H1 (cell line): ENCODE measurements around the gene IGF2BP3. TPM values are rescaled to one million over a fixed set of nuclear protein-coding genes. Genes with fewer than 3 reads are reported as not detected.
A peak's percentile ranks its signal among the peaks of the same experiment; 100 is the strongest.

Experiments used
- CTCF ChIA-PET: fragments of 300-600 bp; sonication (Branson Sonifier 250); formaldehyde crosslinking; loops from one replicate; lab custom pipeline; 2021; ENCODE audit not compliant: partially characterized antibody; lab: Charles Lee
- POLR2A ChIA-PET: fragments of 300-600 bp; sonication (Branson Sonifier 250); formaldehyde crosslinking; loops from one replicate; lab custom pipeline; 2021; ENCODE audit warnings: inconsistent platforms; ENCODE audit not compliant: partially characterized antibody; lab: Charles Lee
- DNase-seq, 2 experiments: peaks; one replicate each; pipeline versions ENCODE4 v3.0.0 to v3.0.0-alpha.2; 2010 to 2022; ENCODE audit warnings: low spot score in 2 of 2, low read depth in 1 of 2, mixed read lengths in 1 of 2
- FAIRE-seq: peaks from 2 replicates; lab custom pipeline; 2011; peaks lifted over from hg19 to GRCh38; lab: Jason Lieb, UNC
- H2AFZ ChIP-seq: 2 replicates; pipeline ENCODE4 v1.8.1; 2012; ENCODE audit warnings: low read length, inconsistent platforms
- H2AK5ac ChIP-seq: 2 replicates; pipeline ENCODE4 v1.6.1; 2013; ENCODE audit warnings: low read depth, low read length
- H2BK120ac ChIP-seq: replicated peaks from 2 replicates; pipeline ENCODE3; 2013; ENCODE audit warnings: low read depth, low read length, inconsistent platforms
- H2BK12ac ChIP-seq: 2 replicates; pipeline ENCODE4 v1.6.1; 2013; ENCODE audit warnings: low read depth, low read length
- H2BK15ac ChIP-seq: 2 replicates; pipeline ENCODE4 v1.6.1; 2013; ENCODE audit warnings: low read length
- H2BK20ac ChIP-seq: 2 replicates; pipeline ENCODE4 v1.6.1; 2013; ENCODE audit warnings: low read length
- H2BK5ac ChIP-seq: 2 replicates; pipeline ENCODE4 v1.6.1; 2013; ENCODE audit warnings: low read depth, low read length
- H3K14ac ChIP-seq: 2 replicates; pipeline ENCODE4 v1.6.1; 2013; ENCODE audit warnings: inconsistent platforms; ENCODE audit not compliant: insufficient read length
- H3K18ac ChIP-seq: 2 replicates; pipeline ENCODE4 v1.6.1; 2013; ENCODE audit warnings: low read length; ENCODE audit errors: extremely low read depth
- H3K23ac ChIP-seq: 2 replicates; pipeline ENCODE4 v1.6.1; 2013; ENCODE audit warnings: inconsistent platforms; ENCODE audit not compliant: insufficient read length
- H3K23me2 ChIP-seq: 2 replicates; pipeline ENCODE4 v1.6.1; 2013; ENCODE audit warnings: low read depth, low read length
- H3K27ac ChIP-seq: 2 replicates; pipeline ENCODE4 v1.6.1; 2011; ENCODE audit warnings: low read depth, low read length, inconsistent platforms
- H3K27me3 ChIP-seq, 4 experiments: replicated peaks in 1 of 4; 1 replicate in 1 of 4; 2 replicates in 3 of 4; pipeline versions ENCODE4 v1.6.1 to v1.8.1; 2011 to 2013; ENCODE audit warnings: low read length in 3 of 4, mild to moderate bottlenecking in 3 of 4, inconsistent platforms in 2 of 4, mixed read lengths in 2 of 4, moderate library complexity in 1 of 4; ENCODE audit not compliant: control insufficient read depth in 3 of 4, insufficient read depth in 3 of 4; ENCODE audit errors: extremely low read depth in 1 of 4
- H3K36me3 ChIP-seq, 4 experiments: 2 replicates each; pipeline versions ENCODE4 v1.6.1 to v1.8.1; 2011 to 2013; ENCODE audit warnings: mild to moderate bottlenecking in 4 of 4, low read length in 3 of 4, moderate library complexity in 2 of 4, control low read depth in 1 of 4, inconsistent platforms in 1 of 4; ENCODE audit not compliant: insufficient read depth in 4 of 4, control insufficient read depth in 2 of 4
- H3K4ac ChIP-seq: replicated peaks from 2 replicates; pipeline ENCODE3; 2013; ENCODE audit warnings: low read length, low read depth, mixed read lengths, inconsistent platforms; ENCODE audit not compliant: insufficient read length
- H3K4me1 ChIP-seq, 4 experiments: replicated peaks in 1 of 4; 1 replicate in 1 of 4; 2 replicates in 3 of 4; pipeline versions ENCODE4 v1.6.1 to v1.8.1; 2011 to 2013; ENCODE audit warnings: low read length in 3 of 4, inconsistent platforms in 2 of 4, mixed read lengths in 1 of 4; ENCODE audit not compliant: insufficient read depth in 4 of 4, control insufficient read depth in 3 of 4
- H3K4me2 ChIP-seq, 2 experiments: 2 replicates each; pipeline versions ENCODE4 v1.6.1 to v1.8.1; 2011 to 2013; ENCODE audit warnings: low read depth in 2 of 2, low read length in 2 of 2, control low read depth in 1 of 2, inconsistent platforms in 1 of 2, mild to moderate bottlenecking in 1 of 2; ENCODE audit not compliant: insufficient read depth in 1 of 2
- H3K4me3 ChIP-seq, 4 experiments: fragments of 200-600, 300-600 bp in 1 of 4; sonication (generic), shearing (Covaris generic), sonication (Bioruptor Twin) in 1 of 4; 2 replicates each; pipeline versions ENCODE4 v1.5.1 to v1.8.1; 2011 to 2016; ENCODE audit warnings: low read length in 4 of 4, low read depth in 3 of 4, control low read depth in 2 of 4, inconsistent platforms in 2 of 4, mild to moderate bottlenecking in 2 of 4, mixed read lengths in 1 of 4, moderate library complexity in 1 of 4; ENCODE audit not compliant: insufficient read depth in 2 of 4; ENCODE audit errors: extremely low read depth in 1 of 4
- H3K56ac ChIP-seq: replicated peaks from 2 replicates; pipeline ENCODE3; 2013; ENCODE audit warnings: low read depth, mild to moderate bottlenecking, mixed read lengths, low read length, inconsistent platforms; ENCODE audit not compliant: insufficient read length
- H3K79me1 ChIP-seq: 2 replicates; pipeline ENCODE4 v1.6.1; 2013; ENCODE audit warnings: low read depth, low read length, control low read depth
- H3K79me2 ChIP-seq, 2 experiments: 2 replicates each; pipeline versions ENCODE4 v1.6.1 to v1.8.1; 2012 to 2013; ENCODE audit warnings: low read length in 2 of 2, mild to moderate bottlenecking in 2 of 2, inconsistent platforms in 1 of 2; ENCODE audit not compliant: insufficient read depth in 2 of 2, control insufficient read depth in 1 of 2
- H3K9ac ChIP-seq, 4 experiments: replicated peaks in 1 of 4; 1 replicate in 1 of 4; 2 replicates in 3 of 4; pipeline versions ENCODE4 v1.6.1 to v1.8.1; 2011 to 2013; ENCODE audit warnings: low read depth in 3 of 4, low read length in 3 of 4, control low read depth in 2 of 4, mild to moderate bottlenecking in 2 of 4, moderate library complexity in 2 of 4, inconsistent platforms in 1 of 4; ENCODE audit errors: extremely low read depth in 1 of 4
- H3K9me3 ChIP-seq, 2 experiments: 2 replicates each; pipeline versions ENCODE4 v1.6.1 to v1.8.1; 2012 to 2013; ENCODE audit warnings: mild to moderate bottlenecking in 2 of 2, moderate library complexity in 2 of 2, control low read depth in 1 of 2, inconsistent platforms in 1 of 2, low read depth in 1 of 2, low read length in 1 of 2, mixed read lengths in 1 of 2; ENCODE audit not compliant: insufficient read depth in 2 of 2
- H4K20me1 ChIP-seq, 2 experiments: replicated peaks in 1 of 2; 2 replicates each; pipeline versions ENCODE3 to v1.8.1; 2011 to 2013; ENCODE audit warnings: inconsistent platforms in 2 of 2, low read length in 2 of 2, mild to moderate bottlenecking in 1 of 2; ENCODE audit not compliant: insufficient read depth in 2 of 2, control insufficient read depth in 1 of 2
- H4K5ac ChIP-seq: 2 replicates; pipeline ENCODE4 v1.6.1; 2013; ENCODE audit warnings: low read length, low read depth, mixed read lengths, inconsistent platforms; ENCODE audit not compliant: insufficient read length
- H4K8ac ChIP-seq: 2 replicates; pipeline ENCODE4 v1.8.0; 2013; ENCODE audit warnings: mild to moderate bottlenecking, moderate library complexity, low read length, inconsistent platforms; ENCODE audit not compliant: insufficient read depth; ENCODE audit errors: extremely low read depth
- H4K91ac ChIP-seq: replicated peaks from 2 replicates; pipeline ENCODE3; 2013; ENCODE audit warnings: low read length, mixed read lengths, inconsistent platforms; ENCODE audit not compliant: insufficient read length
- BACH1 ChIP-seq: IDR thresholded peaks from 2 replicates; pipeline ENCODE4 v1.6.1; 2012; ENCODE audit warnings: low read length, improper control_type of control experiment
- EGR1 ChIP-seq: IDR thresholded peaks from 2 replicates; pipeline ENCODE4 v1.6.1; 2011; ENCODE audit warnings: low read depth, low read length, borderline replicate concordance
- FOSL1 ChIP-seq: IDR thresholded peaks from 2 replicates; pipeline ENCODE4 v1.6.1; 2011; ENCODE audit warnings: mild to moderate bottlenecking, low read depth, low read length, moderate library complexity; ENCODE audit not compliant: insufficient read depth
- HDAC2 ChIP-seq, 2 experiments: fragments of 300-600 bp in 1 of 2; sonication (generic) in 1 of 2; IDR thresholded peaks; 2 replicates each; pipeline ENCODE4 v1.6.1; 2011 to 2012; ENCODE audit warnings: low read depth in 2 of 2, low read length in 2 of 2, mild to moderate bottlenecking in 2 of 2, moderate library complexity in 2 of 2, borderline replicate concordance in 1 of 2, inconsistent platforms in 1 of 2
- RNF2 ChIP-seq: fragments of 200-900, 300-1000 bp; sonication (generic); IDR thresholded peaks from 2 replicates; pipeline ENCODE4 v1.7.1; 2016; ENCODE audit warnings: borderline replicate concordance, low read depth, mild to moderate bottlenecking, antibody characterized with exemption, low read length; ENCODE audit not compliant: poor library complexity, severe bottlenecking; ENCODE audit errors: missing control alignments
- SP1 ChIP-seq: IDR thresholded peaks from 2 replicates; pipeline ENCODE4 v1.6.1; 2011; ENCODE audit warnings: low read depth, low read length
- TEAD4 ChIP-seq: IDR thresholded peaks from 2 replicates; pipeline ENCODE4 v1.6.1; 2012; ENCODE audit warnings: low read depth, low read length, inconsistent platforms, mixed read lengths
- WGBS, 2 experiments: shearing (Covaris generic) in 1 of 2; methylation state at CpG; one replicate each; pipeline versions ENCODE4 v1.1.6 to v1.1.7; 2013 to 2015; ENCODE audit warnings: low lambda C conversion rate in 2 of 2, mixed read lengths in 2 of 2, inconsistent platforms in 1 of 2, low coverage in 1 of 2, missing lambda C conversion rate in 1 of 2; ENCODE audit not compliant: insufficient replicate concordance in 2 of 2, insufficient coverage in 1 of 2, insufficient read length in 1 of 2; ENCODE audit errors: extremely low coverage in 1 of 2, missing lambda C conversion rate in 1 of 2; 5-methylcytosine and 5-hydroxymethylcytosine counted together
- polyA plus RNA-seq, 7 experiments: library from polyadenylated mRNA; depleted of rRNA in 3 of 7; stranded (reverse) in 5 of 7; unstranded in 2 of 7; fragments of >200 nt in 5 of 7; fragments of 200-250 nt in 2 of 7; gene quantifications; 1 replicate in 5 of 7; 2 replicates in 1 of 7; 4 replicates in 1 of 7; pipeline versions ENCODE4 v1.2.1 to v1.2.3, GENCODE V29; 2011 to 2013; ENCODE audit warnings: missing spikeins in 2 of 7, mixed read lengths in 2 of 7
- total RNA-seq: library from RNA; stranded (reverse); fragmentation: NEBNext Ultra II Directional; extraction: Animal tissue kit (Norgen Biotek cat#: 25700); gene quantifications from 2 replicates; pipeline ENCODE4 v1.2.1, GENCODE V29; 2021
- TF ChIP-seq, protein P1 (sequence below): IDR thresholded peaks from 2 replicates; pipeline ENCODE4 v1.6.1; 2012; ENCODE audit warnings: inconsistent platforms
- TF ChIP-seq, protein P2 (sequence below): IDR thresholded peaks from 2 replicates; pipeline ENCODE4 v1.6.1; 2011; ENCODE audit warnings: low read length, improper control_type of control experiment

The IGF2BP3 gene
- total and polyA plus RNA-seq, 2 of the 8 experiments (the other 6 are each of a cell fraction or from before 2014, with no cell fraction given): 66.3 to 193 TPM

DNA sequence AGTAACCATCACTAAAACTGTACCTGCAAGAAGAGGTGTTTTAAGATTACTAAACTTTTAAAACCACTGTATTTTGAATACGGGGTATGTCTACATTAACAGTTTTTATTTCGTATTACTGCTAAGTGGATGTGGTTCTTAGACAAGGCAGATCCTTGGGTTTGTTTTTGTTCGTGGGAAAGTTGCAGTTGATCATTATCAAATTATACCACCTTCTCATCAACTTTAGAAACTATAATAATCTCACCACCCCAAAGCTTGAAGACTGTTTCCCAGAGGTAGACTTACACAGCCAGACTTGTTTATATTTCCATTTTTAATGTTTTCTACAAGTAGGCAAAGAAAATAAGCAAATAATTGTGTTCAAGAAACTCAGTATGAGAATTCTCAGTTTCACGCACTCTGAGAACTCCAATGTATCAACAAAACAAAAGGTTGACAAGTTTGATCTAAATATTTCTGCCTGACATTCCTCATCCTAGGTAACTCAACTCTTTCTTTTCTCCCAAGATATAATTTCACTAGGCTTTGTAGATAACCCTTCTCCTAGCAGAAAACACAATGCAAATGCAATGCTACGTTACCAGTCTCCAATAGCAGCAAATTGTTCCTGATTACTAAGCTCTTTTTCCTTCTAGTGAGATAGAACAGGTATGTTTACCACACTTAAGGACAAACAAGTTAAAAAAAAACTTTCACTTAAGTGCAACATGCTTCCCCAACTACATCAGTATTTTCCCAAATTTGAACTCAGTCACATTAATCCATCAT lies 36.0 kb downstream of the IGF2BP3 start:
- H4K20me1 ChIP-seq: peaks cover 15 to 39% of the 10 kb centered on the region in 2 experiments
- no peak overlapping the region for H3K18ac ChIP-seq
- H3K4me2 ChIP-seq: no peak overlapping the region
- H2BK120ac ChIP-seq: no peak overlapping the region
- H2BK15ac ChIP-seq: no peak overlapping the region
- H4K91ac ChIP-seq: no peak overlapping the region
- no peak for FAIRE-seq
- no peak overlapping the region for H2BK5ac ChIP-seq
- H3K9ac ChIP-seq: peak overlapping the region in 1 of 4 experiments; percentile 13; a peak in 1 of 7 replicates
- 92% methylated on average over 5 of the region's 5 CpGs; no CpG with 5 or more reads in 1 of the 2 experiments for WGBS, 2 experiments
- H2AK5ac ChIP-seq: no peak overlapping the region
- H3K23ac ChIP-seq: no peak overlapping the region
- no peak overlapping the region for H4K8ac ChIP-seq
- H3K79me2 ChIP-seq: peaks cover 20 to 99% of the 10 kb centered on the region in 2 experiments; a peak in 3 of 4 replicates
- CTCF ChIA-PET: interaction anchor here (0.6 to 1.1 kb wide), 2 partner anchors 14 to 22 kb away, joined by 3 to 4 read pairs; no protein-coding TSS in a partner anchor
- H3K56ac ChIP-seq: no peak overlapping the region
- no peak for DNase-seq
- no peak overlapping the region for H2BK20ac ChIP-seq
- no peaks in the 10 kb centered on the region for H3K9me3 ChIP-seq
- no peaks in the 10 kb centered on the region for H3K23me2 ChIP-seq
- H2BK12ac ChIP-seq: no peak overlapping the region
- no peak overlapping the region for H4K5ac ChIP-seq
- peaks cover 2% of the 10 kb centered on the region; the same call in 1 of the 2 replicates for H3K79me1 ChIP-seq
- H3K27me3 ChIP-seq: no peaks in the 10 kb centered on the region
- peaks cover 0 to 11% (median 8%) of the 10 kb centered on the region in 4 experiments; a peak in 4 of 7 replicates for H3K4me1 ChIP-seq
- peaks cover 0 to 2% (median 0%) of the 10 kb centered on the region in 4 experiments; a peak in 1 of 8 replicates for H3K36me3 ChIP-seq
- H2AFZ ChIP-seq: no peak overlapping the region
- H3K4me3 ChIP-seq: no peak overlapping the region
- POLR2A ChIA-PET: interaction anchor here (1.7 to 2.7 kb wide), 3 partner anchors 11 to 43 kb away, joined by 5 to 12 read pairs (median 10); no protein-coding TSS in a partner anchor
- peak overlapping the region; percentile 80 for H3K14ac ChIP-seq
- no peak overlapping the region for H3K4ac ChIP-seq
- H3K27ac ChIP-seq: no peak overlapping the region
- TF ChIP-seq EGR1 (no peak), TEAD4 (no peak), RNF2 (no peak), SP1 (no peak), BACH1 (no peak), HDAC2 (IDR thresholded peaks at IDR 0.05; ENCODE audit: borderline replicate concordance in 1 of 2, low read depth in 2 of 2, low read length in 2 of 2) (no peak), FOSL1 (no peak)
- TF ChIP-seq, protein P1, sequence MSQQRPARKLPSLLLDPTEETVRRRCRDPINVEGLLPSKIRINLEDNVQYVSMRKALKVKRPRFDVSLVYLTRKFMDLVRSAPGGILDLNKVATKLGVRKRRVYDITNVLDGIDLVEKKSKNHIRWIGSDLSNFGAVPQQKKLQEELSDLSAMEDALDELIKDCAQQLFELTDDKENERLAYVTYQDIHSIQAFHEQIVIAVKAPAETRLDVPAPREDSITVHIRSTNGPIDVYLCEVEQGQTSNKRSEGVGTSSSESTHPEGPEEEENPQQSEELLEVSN: no peak
- TF ChIP-seq, protein P2, sequence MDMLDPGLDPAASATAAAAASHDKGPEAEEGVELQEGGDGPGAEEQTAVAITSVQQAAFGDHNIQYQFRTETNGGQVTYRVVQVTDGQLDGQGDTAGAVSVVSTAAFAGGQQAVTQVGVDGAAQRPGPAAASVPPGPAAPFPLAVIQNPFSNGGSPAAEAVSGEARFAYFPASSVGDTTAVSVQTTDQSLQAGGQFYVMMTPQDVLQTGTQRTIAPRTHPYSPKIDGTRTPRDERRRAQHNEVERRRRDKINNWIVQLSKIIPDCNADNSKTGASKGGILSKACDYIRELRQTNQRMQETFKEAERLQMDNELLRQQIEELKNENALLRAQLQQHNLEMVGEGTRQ: no peak
